Astrocyte (in vitro differentiated cells and primary cell): ENCODE measurements around the gene MMEL1.
"Not testable (repeated sequence)": the region's sequence is repeated elsewhere in the genome, so short reads cannot be mapped to it uniquely, and the experiment has no call there.

Experiments
- CTCF ChIP-seq: IDR thresholded peaks from 2 replicates; pipeline ENCODE4 v1.5.1; 2011; ENCODE audit warnings: low read depth, mild to moderate bottlenecking, inconsistent platforms, low read length, moderate library complexity; ENCODE audit not compliant: insufficient read depth
- EZH2 ChIP-seq: IDR thresholded peaks from 2 replicates; pipeline ENCODE4 v1.6.1; 2012; ENCODE audit warnings: mild to moderate bottlenecking, low read length, inconsistent platforms; ENCODE audit not compliant: insufficient read depth

GRCh38 chr1:2568187-2568816 is 64.5 kb downstream of the MMEL1 start:
- TF ChIP-seq CTCF, EZH2: not testable (repeated sequence)
